Fibroblast of skin of abdomen (primary cell): ENCODE data around the gene PGLYRP4.
"Not testable (repeated sequence)": the region's sequence is repeated elsewhere in the genome, so short reads cannot be mapped to it uniquely, and the experiment has no call there.

ENCODE experiments used
- DNase-seq: peaks from one replicate; pipeline ENCODE4 v3.0.0-alpha.2; 2013

Gene PGLYRP4

DNA sequence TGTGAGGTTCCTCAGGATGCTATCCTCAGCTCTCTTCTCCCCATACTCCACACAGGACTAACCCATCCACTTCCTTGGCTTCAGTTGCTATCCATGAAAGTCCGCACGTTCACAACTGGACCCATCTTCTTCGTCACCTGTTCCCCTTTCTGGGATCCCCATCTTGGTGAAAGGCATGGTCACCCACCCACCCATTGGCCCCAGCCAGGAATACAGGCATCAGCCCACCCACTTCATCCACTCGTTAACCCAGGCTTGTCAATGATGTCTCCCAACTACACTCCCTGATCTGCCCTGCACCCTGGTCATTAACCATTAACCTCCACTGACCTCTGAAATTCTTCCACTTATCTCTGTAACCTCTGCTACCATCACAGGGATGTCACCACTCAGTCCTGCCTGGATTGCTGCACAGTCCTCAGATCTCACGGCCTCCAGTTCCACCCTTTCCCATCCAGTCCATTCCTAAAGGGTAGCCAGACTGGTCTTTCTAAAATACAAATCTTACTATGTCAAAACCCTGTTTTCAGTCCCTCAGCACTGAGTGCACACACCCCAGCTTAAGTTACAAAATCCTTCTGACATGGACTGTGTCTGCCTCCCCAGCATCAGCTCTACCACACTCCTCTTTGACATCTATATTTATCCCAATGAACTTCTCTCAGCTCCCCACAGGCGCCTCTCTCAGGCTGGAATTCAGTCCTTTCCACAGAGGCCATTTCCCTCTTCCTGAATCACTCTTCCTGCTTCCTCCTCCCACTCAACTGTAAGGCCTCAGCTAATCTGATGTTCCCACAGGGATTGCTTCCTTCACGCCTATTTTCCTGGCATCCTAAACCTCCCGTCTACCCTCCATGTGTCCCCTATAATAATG lies 10.4 kb downstream of the PGLYRP4 start:
- DNase-seq, result no peak

DNA sequence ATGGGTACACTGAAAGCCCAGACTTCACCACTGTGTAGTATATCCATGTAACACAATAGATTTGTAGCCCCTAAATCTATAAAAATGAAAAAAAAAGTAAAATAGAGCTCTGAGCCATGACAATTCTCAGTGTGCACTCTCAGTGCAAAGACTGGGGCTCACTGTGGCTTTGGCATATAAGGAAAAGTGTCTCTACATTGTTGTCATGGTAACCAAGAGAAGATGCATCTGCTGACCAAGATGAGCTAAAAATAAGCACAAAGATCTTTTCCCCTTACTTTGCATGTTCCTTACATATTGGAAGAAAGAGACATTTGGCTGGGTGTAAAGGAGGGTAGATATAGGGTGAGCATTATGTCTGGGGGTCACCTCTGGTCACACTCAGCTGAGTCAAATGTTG lies 12.0 kb downstream of the PGLYRP4 start:
- no peak for DNase-seq

DNA sequence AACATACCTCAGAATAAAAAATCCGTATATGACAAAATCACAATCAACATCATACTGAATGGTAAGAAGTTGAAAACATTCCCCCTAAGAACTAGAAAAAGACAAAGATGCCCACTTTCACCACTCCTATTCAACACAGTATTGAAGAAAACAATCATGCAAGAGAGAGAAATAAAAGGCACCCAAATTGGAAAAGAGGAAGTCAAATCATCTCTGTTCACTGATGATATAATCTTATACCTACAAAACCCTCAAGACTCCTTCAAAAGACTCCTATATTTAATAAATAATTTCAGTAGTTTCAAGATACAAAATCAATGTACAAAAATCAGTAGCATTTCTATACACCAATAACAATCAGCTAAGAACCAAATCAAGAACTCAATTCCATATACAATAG lies 14.7 kb downstream of the PGLYRP4 start:
- DNase-seq, result no peak

DNA sequence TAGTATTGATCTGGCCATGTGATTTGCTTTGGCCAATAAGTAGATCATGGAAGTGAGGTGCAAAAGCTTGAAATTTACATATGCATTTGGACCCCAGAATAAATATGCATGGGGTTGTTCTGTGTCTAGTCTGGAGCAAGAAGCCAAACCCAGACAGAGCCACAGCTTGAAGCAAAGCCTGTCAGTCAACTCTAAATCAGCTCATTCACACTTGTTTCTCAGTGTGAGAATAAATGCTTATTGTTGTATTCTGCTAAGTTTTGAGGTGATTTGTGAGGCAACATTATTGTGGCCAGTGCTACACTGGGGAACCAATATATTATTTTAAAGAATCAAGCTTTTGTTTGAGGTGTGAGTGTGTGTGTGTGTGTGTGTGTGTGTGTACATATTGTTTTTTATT lies 23.7 kb downstream of the PGLYRP4 start:
- DNase-seq, result no peak

DNA sequence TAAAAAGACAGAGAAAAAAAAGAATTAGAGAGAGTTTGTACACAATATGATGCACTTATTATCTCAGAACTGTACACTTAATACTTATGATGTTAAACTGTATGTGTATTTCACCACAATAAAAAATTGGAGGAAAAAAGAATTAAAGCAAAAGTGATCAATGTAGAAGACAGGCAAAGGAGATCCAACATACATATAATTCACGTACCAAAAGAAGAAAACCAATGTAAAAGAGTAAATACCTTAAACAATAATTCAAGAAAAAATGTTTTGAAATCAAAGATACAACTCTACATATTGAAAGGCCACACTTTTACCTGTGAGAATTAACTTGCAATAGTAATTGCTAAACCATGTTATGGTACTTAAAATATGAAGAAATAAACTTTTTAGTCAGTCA lies 26.1 kb downstream of the PGLYRP4 start:
- DNase-seq, result no peak

DNA sequence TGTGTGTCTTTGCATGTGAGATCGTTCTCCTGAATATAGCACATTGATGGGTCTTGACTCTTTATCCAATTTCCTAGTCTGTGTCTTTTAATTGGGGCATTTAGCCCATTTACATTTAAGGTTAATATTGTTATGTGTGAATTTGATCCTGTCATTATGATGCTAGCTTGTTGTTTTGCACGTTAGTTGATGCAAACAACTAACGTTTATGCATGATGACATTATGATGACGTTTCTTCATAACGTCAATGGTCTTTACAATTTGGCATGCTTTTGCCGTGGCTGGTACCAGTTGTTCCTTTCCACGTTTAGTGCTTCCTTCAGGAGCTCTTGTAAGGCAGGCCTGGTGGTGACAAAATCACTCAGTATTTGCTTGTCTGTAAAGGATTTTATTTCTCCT lies 30.5 kb downstream of the PGLYRP4 start:
- DNase-seq, result not testable (repeated sequence)

DNA sequence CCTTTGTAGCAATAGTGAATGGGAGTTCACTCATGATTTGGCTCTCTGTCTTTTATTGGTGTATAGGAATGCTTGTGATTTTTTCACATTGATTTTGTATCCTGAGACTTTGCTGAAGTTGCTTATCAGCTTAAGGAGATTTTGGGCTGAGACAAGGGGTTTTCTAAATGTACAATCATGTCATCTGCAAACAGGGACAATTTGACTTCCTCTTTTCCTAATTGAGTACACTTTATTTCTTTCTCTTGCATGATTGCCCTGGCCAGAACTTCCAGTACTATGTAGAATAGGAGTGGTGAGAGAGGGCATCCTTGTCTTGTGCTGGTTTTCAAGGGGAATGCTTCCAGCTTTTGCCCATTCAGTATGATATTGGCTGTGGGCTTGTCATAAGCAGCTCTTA lies 32.6 kb downstream of the PGLYRP4 start:
- not testable (repeated sequence) for DNase-seq

DNA sequence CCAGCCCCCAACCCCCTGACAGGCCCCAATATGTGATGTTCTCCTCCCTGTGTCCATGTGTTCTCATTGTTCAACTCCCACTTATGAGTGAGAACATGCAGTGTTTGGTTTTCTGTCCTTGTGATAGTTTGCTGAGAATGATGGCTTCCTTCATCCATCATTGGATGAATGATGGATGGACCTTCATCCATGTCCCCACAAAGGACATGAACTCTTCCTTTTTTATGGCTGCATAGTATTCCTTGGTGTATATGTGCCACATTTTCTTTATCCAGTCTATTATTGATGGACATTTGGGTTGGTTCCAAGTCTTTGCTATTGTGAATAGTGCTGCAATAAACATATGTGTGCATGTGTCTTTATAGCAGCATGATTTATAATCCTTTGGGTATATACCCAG lies 34.3 kb downstream of the PGLYRP4 start:
- DNase-seq, result not testable (repeated sequence)

DNA sequence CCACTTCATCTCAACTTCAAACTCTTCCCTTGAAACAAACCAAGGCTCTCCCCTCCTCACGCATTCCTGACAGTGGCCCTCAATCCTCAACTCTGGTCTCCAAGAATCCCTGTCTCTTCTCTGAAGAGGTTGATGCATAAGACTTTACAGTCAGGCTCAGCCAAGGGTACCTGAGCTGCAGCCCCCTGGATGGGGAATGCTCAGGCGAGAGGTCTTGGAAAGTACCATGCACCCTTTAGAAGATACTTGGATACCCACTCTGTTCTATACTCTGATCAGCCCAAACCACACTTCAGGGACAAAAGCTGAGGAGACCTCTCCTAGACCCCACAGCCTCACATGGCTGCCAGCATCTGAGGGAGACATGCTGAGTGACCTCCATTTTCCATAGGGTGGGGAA lies 35.4 kb downstream of the PGLYRP4 start:
- no peak for DNase-seq

DNA sequence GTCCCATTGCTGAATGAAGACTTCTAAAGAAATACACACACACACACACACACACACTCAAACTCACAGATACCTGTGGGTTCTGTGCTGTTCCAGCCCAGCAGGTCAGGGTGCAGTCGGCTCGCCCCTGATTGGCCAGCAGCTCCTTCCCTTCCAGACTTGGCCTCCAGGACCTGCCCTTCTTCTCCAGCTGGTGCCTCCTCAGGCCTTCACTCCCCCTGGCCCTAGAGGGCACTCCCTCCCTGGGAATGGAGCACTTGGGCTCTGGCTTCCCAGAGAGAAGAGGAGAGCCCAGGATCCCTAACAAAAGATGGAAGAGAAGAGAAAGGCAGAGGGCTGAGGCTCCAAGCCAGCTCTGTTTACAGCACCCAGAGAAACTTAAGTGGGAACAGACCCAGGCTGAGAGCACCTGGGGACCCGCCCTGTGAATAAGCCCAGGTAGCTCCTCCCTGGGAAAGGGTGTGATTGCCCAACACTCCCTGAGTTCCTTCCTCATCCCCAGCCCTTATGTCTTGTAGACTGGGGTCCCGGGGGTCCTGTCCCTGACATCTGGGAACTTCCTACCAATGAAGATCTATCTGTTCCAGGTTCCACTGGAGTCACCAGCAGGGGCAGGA lies 36.0 kb downstream of the PGLYRP4 start, which contains the start of gene PGLYRP3:
TSS of gene PGLYRP3 (minus strand) at position 383 of the 617 bp plus-strand sequence. CDS start 2,287 bp downstream, outside the sequence.
- no peak for DNase-seq

DNA sequence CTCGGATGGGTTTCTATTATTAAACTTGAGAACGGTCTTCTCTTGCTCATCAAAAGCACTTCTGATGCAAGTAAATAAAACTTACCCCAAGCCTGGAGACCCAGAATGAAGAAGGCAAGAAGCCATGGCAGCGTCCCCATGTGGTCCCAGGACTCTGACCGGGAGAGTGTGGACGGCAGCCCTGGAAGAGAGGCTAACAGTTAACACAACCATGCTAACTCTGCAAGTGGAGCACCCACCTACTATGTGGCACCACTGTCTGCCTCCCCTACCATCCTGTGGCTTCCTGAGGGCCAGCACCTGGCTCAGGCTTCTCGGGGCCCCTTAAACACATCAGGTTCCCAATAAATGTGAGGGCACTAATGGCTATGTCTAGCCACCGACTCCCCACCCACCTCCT lies 38.1 kb downstream of the PGLYRP4 start:
- no peak for DNase-seq

DNA sequence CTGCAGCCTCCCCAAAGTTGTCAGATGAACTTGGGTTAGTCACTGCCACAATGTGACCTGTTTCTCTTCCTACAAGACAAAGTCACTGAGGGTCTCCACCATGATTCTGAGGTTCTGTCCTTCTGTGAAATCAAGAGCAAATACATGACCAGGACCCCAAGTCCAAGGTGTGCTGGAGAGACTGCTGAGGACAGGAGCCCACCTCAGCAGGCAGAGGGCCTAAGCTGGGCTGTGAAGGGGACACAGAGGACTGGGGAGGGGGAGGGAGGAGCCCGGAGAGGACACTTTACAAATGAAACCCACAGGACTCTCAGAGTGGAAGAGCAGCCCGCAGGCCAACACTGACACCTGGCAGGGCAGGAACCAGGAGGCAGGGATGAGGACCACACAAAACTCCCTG lies 39.2 kb downstream of the PGLYRP4 start:
- DNase-seq, result no peak

DNA sequence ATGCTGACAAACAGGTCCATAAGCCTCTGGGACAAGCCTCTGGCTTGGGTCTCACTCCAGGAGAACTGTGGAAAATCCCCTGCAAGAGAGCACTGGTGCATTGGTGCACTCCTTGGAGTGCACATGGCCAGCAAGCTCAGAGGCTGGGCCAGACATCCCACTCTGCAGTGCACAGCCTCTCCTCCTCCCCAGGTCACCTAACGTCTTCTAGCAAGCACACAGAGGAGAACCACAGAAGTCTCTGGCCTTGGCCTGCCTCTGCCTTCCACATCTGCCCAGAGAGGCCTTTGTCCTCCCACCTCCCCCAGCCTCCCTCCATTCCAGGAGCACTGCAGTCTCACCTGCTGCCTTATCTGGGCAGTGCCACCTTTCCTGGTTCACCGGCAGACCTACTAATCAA lies 40.1 kb downstream of the PGLYRP4 start:
- DNase-seq, result no peak

DNA sequence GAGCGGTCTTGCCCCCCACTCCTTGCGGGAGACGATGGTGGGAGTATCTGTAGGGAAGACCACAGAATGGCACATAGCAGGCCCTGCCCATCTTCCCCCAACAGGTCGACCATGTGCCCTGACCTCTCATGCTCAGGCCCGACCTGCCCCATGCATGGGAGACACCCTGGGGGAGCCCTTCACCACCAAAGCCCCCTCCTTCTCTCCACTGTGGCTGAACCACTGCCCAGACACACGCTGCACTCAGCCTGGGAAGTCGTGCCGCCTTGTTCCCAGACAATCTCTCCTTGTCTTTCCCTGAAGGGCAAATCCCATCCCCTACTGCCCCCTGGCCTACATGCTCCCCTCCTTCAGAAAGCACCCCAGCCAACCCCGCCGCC lies 41.4 kb downstream of the PGLYRP4 start:
- DNase-seq, result no peak

DNA sequence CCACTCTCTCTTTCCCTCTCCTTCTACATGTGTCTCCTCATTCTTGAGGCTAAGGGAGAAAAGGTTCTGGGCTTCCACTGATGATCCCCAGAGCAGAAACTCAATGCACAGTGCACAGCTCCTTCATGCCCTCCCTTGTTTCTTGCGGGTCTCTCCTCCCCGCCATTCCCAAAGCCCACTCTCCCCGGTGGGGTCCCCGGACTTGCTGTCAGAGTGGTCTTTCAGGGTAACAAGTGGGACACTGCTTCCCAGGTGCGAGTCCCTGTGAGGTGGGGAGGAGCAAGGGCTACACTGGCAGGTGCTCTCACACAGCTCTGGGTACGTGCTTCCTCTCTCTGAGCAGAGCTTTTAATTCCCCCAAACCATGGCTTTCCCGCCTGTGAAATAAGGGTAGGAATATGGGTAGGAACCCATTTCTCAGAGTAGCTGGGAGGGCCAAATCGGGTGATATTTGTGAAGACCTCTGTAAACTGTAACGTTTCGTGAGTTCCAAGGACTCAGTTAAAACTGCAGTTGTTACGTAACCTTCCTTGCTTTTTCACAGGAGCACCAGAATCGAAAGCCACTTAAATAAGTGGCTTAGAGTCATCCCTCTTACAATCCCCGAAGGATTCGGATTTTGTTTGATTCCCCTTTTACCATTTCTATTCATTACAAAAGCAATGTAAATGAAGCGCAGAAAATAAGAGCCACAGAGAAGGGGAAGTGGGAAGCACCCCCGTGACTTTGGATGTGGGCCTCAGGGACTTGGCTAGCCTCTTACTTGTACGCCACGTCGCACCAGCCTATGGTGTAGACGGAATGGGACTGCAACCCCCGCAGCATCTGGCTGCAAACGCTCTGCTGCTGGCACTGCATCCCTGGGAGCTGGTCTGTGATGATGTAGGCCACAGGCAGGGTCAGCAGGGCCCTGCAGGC lies 42.1 kb downstream of the PGLYRP4 start:
- DNase-seq, result no peak

DNA sequence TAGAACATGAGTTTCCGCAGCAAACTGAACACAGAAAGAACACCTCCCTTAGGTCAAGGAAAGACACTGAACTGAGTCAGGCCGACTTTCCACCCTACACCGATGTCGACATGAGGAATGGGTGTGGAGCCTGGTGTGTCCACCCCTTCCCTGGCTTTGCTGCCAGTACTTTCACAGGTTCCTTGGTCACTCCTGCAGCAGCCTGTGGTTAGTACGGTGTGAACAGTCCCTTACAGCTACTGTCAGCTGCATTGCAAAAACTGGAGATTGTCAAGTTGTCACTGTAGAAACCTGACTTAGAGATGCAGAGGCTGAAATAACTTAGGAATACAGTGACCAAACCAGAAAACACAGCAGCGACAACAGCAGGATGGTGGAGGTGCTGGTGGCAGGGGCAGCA lies 43.0 kb downstream of the PGLYRP4 start:
- no peak for DNase-seq

DNA sequence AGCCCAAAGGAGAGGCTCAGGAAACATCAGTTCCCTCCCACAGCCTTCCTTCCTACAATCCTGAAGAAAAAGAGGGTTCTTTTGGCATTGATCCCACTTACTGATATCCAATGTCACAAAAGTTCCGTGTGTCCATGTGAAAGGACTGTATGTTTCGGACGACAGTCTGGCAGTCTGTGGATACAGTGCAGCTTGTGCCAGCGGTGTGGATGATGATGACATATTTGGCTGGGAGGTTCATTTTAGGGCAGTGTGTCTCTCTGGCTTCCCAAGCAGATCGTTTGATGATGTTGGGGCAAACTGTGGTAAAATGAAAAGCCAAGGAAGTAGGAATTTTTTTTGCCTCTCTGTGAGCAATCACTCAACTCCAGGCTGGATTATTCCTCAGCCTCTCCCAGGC lies 46.3 kb downstream of the PGLYRP4 start:
- no peak for DNase-seq

DNA sequence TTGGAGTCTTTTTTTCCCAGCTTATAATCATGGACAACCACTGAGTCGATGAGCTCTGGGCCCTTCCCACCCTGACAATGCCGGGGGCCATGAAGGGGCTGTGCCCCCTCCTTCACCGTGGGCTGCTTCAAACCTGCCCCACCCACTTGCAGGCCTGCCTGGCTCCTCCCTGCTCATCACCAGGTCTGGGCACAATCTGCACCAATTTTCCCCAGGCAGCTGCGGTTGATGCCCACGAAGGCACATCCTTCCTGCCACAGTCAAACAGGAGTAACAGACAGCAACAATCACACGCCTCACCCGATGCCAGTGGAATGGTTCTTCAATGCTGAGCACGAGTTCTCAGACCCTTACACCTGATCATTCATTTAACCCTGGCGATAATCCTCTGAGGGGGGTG lies 54.8 kb downstream of the PGLYRP4 start:
- DNase-seq, result no peak

DNA sequence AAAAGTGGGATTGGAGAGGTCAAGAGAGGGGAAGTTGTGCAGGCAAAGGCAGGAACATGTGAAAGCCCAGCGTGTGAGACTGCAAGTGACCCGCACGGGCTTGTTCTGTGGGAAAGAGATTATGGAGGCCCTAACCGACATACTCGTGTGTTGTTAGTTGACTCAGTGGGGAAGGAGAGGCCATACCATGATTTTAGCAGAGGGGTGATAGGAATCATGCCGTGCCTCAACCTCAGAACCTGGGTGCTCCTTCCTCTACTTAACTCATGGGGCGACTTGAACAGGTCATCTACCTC lies 55.2 kb downstream of the PGLYRP4 start:
- DNase-seq, result no peak

DNA sequence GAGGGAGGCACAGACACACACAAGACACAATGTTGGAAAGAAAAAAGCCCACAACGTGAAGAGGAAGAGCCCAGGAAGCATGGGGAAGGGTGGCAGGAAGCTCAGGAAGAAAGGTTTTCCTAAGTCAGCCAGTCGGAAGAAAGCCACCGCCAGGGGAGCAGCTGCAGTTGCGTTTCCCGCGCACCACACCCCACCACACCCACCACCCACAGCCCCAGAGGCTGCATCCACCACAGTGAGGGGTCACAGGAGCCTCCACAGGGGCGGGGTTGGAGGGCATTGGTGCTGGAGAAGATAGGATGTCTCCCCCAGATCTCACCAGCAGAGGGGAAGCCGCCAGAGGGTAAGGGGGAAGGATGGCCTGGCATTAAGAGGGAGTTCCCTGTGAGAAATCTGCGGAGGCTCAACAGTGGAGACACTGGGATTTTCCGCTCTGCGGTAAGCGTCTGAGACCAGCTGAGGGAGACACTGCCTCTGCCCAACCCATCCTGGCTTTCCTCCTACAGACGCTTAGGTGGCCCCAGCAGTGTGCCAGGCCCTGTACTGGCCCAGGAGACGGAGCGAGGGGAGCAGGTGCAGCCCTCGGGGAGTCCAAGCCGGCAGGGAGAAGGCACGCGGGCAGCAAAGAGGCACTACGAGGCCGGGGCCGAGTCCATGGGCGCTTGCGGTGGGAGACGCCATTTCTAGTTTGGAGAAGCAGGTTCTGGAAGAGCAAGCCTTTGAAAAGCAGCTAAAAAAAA lies 55.7 kb downstream of the PGLYRP4 start:
- no peak for DNase-seq

DNA sequence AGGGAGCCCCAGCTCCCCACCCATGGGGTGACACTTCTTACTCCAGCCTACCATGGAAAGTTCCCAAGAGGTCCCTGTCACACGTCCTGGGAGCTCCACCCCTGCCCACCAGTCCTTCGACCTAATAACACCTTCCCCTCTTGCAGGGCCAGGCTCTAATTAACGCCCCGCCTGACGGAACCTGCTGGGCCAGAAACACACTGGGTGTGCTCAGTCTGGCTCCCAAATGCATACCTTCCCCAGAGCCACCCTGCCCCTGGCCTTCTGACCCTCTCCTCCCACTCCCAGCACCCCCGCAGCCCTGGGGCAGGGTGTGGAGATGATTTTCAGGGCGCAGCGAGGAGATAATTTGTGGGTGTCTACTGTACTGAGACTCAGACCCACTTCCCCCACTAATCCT lies 56.5 kb downstream of the PGLYRP4 start:
- no peak for DNase-seq

DNA sequence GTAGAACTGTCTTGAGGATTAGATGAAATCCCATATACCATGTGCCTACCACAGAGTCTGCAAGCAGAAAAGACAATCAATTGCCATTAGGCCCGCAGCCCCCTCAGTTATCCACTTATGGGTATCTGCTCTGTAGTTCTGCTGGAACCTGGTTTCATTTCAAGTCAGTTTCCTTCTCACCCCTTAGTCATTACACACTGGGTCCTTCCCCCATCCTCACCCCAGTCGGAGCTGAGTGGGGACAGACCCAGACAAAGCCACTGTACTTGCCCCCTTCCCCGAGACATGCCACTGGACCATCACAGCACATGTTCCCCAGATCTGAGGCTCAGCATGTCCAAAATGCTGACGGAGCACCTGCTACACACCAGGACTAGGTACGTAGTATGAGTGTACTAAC lies 57.1 kb downstream of the PGLYRP4 start:
- DNase-seq, result no peak
